CD4-positive, alpha-beta T cell treated with Interleukin-4 for 4 hours (primary cell): ENCODE data around the gene LRPPRC.
"Not testable (repeated sequence)": the region's sequence is repeated elsewhere in the genome, so short reads cannot be mapped to it uniquely, and the experiment has no call there.

Experiments
- DNase-seq: peaks from one replicate; pipeline ENCODE4 v3.0.0-alpha.2; 2020

The LRPPRC gene

GRCh38 chr2:43977677-43978375 is 18.0 kb downstream of the LRPPRC start:
- DNase-seq = no peak

- no peak for DNase-seq
These were observed 34.9 kb downstream of the LRPPRC start for GRCh38 chr2:43960921-43961320.

GRCh38 chr2:43958397-43959275 is 37.2 kb downstream of the LRPPRC start:
- DNase-seq = no peak

- DNase-seq = peak; percentile 59
These were observed 45.3 kb downstream of the LRPPRC start for GRCh38 chr2:43950383-43951008.

GRCh38 chr2:43948370-43948769 is 47.4 kb downstream of the LRPPRC start:
- no peak for DNase-seq

GRCh38 chr2:43946685-43947084 is 49.1 kb downstream of the LRPPRC start:
- DNase-seq = no peak

GRCh38 chr2:43945439-43945838 is 50.4 kb downstream of the LRPPRC start:
- no peak for DNase-seq

- no peak for DNase-seq
These were observed 50.9 kb downstream of the LRPPRC start for GRCh38 chr2:43944915-43945314.

- DNase-seq = no peak
These were observed 51.9 kb downstream of the LRPPRC start for GRCh38 chr2:43943809-43944452.

- no peak for DNase-seq
These were observed 52.5 kb downstream of the LRPPRC start for GRCh38 chr2:43943323-43943722.

GRCh38 chr2:43942881-43943280 is 52.9 kb downstream of the LRPPRC start:
- no peak for DNase-seq

GRCh38 chr2:43941966-43942365 is 53.8 kb downstream of the LRPPRC start:
- DNase-seq = no peak

- DNase-seq = no peak
These were observed 54.4 kb downstream of the LRPPRC start for GRCh38 chr2:43941359-43941758.

- no peak for DNase-seq
These were observed 56.0 kb downstream of the LRPPRC start for GRCh38 chr2:43939695-43940256.

- DNase-seq = no peak
These were observed 58.4 kb downstream of the LRPPRC start for GRCh38 chr2:43937269-43937820.

GRCh38 chr2:43934567-43934966 is 61.2 kb downstream of the LRPPRC start:
- DNase-seq = no peak

GRCh38 chr2:43931293-43931692 is 64.5 kb downstream of the LRPPRC start:
- no peak for DNase-seq

GRCh38 chr2:43927442-43927841 is 68.3 kb downstream of the LRPPRC start:
- DNase-seq = no peak

GRCh38 chr2:43925431-43925830 is 70.4 kb downstream of the LRPPRC start:
- DNase-seq = no peak

- DNase-seq = no peak
These were observed 71.3 kb downstream of the LRPPRC start for GRCh38 chr2:43924463-43924862.

GRCh38 chr2:43911136-43911790 is 84.5 kb downstream of the LRPPRC start:
- not testable (repeated sequence) for DNase-seq
